HFFc6 (cell line): ENCODE results near the gene DCT. TPM values are rescaled to one million over a fixed set of nuclear protein-coding genes. Genes with fewer than 3 reads are reported as not detected.

Source experiments
- DNase-seq: peaks from one replicate; pipeline ENCODE4 v3.0.0-alpha.2; 2018
- H3K27ac Mint-ChIP-seq: 2 replicates; pipeline ENCODE4 v1.8.0; 2020; ENCODE audit warnings: mild to moderate bottlenecking, mixed read lengths
- H3K27me3 Mint-ChIP-seq: 2 replicates; pipeline ENCODE4 v1.8.0; 2021; ENCODE audit warnings: mild to moderate bottlenecking, moderate library complexity, mixed read lengths; ENCODE audit not compliant: insufficient read depth
- H3K36me3 Mint-ChIP-seq: 2 replicates; pipeline ENCODE4 v1.8.0; 2021; ENCODE audit warnings: low read depth, mixed read lengths
- H3K4me1 Mint-ChIP-seq: 2 replicates; pipeline ENCODE4 v1.8.0; 2020; ENCODE audit warnings: low read depth, mixed read lengths
- H3K4me3 Mint-ChIP-seq: 2 replicates; pipeline ENCODE4 v1.8.0; 2020; ENCODE audit warnings: mild to moderate bottlenecking, moderate library complexity, mixed read lengths
- H3K9me3 Mint-ChIP-seq: 2 replicates; pipeline ENCODE4 v1.8.0; 2020; ENCODE audit warnings: mild to moderate bottlenecking, mixed read lengths
- total RNA-seq, 6 experiments: library from RNA; stranded (reverse); fragmentation: NEBNext Ultra II Directional; extraction: Animal tissue kit (Norgen Biotek cat#: 25700); gene quantifications; 2 replicates in 1 of 6; 3 replicates in 5 of 6; pipeline ENCODE4 v1.2.3, GENCODE V29; 2021
- TF ChIP-seq, protein P1 (sequence below): fragments of 200-600 bp; sonication (generic); IDR thresholded peaks from 2 replicates; pipeline ENCODE4 v1.5.0; 2021; ENCODE audit warnings: antibody characterized with exemption, mild to moderate bottlenecking

Gene DCT
- total RNA-seq, 6 experiments from 2014 or later = not detected

DNA sequence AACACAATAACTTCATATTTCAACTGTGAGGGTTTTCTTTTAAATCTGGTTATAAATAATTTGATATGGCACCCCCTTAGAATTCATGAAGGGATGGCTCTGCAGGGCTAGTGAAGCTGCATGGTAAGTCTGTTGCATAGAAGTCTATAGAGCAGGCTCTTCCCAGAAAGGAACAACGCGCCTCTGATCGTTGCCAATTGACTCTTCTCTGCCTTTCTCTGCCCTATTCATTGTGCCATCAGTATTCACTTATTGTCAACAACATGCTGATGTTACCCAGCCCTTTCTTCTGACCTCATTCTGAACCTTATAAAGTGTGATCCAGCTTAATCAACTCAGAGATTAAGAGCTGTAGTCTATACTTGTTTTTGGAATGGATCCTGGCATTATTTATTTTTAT is 16.3 kb upstream of the DCT start:
- DNase-seq = no peak
- Mint-ChIP-seq H3K27me3 (no peaks in the 10 kb centered on the region; the same call in 1 of the 2 replicates), H3K27ac (no peak overlapping the region), H3K4me1 (no peaks in the 10 kb centered on the region), H3K9me3 (no peaks in the 10 kb centered on the region), H3K36me3 (no peaks in the 10 kb centered on the region), H3K4me3 (no peak overlapping the region)
- TF ChIP-seq, protein P1, sequence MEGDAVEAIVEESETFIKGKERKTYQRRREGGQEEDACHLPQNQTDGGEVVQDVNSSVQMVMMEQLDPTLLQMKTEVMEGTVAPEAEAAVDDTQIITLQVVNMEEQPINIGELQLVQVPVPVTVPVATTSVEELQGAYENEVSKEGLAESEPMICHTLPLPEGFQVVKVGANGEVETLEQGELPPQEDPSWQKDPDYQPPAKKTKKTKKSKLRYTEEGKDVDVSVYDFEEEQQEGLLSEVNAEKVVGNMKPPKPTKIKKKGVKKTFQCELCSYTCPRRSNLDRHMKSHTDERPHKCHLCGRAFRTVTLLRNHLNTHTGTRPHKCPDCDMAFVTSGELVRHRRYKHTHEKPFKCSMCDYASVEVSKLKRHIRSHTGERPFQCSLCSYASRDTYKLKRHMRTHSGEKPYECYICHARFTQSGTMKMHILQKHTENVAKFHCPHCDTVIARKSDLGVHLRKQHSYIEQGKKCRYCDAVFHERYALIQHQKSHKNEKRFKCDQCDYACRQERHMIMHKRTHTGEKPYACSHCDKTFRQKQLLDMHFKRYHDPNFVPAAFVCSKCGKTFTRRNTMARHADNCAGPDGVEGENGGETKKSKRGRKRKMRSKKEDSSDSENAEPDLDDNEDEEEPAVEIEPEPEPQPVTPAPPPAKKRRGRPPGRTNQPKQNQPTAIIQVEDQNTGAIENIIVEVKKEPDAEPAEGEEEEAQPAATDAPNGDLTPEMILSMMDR = no peak

DNA sequence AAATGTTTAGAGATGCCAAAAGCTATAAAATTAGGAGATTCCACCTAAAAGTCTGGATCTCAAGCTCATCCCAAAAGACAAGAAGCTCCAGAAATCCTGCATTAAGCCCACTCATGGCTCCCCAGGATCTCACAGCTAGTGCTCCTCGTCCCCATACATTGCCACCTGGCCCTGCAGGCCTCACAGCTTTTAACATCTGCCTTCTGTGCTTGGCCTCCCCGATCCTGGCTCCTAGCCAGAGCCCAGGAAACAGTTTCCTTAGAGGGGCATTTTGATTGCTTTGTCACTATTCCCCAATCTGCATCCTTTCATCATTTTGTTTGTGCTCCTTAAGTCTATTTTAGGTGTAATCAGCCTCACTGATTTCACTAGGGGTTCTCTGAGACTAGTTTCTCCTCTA is 14.5 kb upstream of the DCT start:
- no peaks in the 10 kb centered on the region; the same call in 1 of the 2 replicates for H3K27me3 Mint-ChIP-seq
- no peak overlapping the region for H3K27ac Mint-ChIP-seq
- DNase-seq = no peak
- H3K36me3 Mint-ChIP-seq = no peaks in the 10 kb centered on the region
- no peaks in the 10 kb centered on the region for H3K4me1 Mint-ChIP-seq
- no peak overlapping the region for H3K4me3 Mint-ChIP-seq
- TF ChIP-seq, protein P1 = no peak
- H3K9me3 Mint-ChIP-seq = no peaks in the 10 kb centered on the region

DNA sequence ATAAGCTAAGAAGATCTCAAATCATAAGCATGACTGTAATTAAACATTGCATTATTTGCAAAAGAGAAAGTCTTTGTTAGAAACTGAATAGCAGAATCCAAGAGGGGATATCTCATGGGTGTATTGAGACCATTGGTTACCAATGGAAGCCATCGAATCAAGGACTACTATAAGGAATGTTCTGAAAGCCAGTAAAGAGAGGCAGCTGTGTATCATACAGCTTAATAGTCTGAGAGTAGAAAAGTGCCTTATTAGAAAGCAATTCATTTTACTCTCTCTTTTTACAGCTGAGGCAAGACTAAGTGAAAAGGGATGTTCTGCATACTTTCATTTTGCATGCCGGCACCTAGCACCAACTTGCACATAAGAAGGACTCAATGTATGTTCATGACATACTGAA is 7.6 kb upstream of the DCT start:
- peaks cover 4% of the 10 kb centered on the region for H3K27me3 Mint-ChIP-seq
- no peak for DNase-seq
- no peak overlapping the region for H3K27ac Mint-ChIP-seq
- TF ChIP-seq, protein P1 = no peak
- H3K4me3 Mint-ChIP-seq = no peak overlapping the region
- H3K36me3 Mint-ChIP-seq = no peaks in the 10 kb centered on the region
- no peaks in the 10 kb centered on the region for H3K9me3 Mint-ChIP-seq
- peaks cover 4% of the 10 kb centered on the region for H3K4me1 Mint-ChIP-seq

DNA sequence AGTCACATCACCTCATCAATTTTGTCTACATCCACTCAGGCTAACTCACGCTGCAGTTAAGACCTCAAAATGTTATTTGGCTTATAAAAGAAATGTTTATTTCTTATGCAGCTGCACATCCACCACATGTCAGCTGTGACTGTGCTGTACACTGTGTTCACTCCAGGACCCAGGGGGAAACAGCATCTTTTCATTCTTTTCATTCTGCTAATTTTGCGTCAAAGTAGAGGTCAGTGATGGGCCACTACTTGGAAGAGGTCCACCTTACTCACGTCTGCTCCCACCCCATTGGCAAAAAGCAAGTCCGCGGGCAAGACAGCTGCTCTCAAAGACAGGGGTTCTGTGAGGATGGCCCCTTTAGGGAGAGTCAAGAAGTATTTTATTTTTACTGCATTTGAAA is 4.5 kb upstream of the DCT start:
- no peaks in the 10 kb centered on the region for H3K9me3 Mint-ChIP-seq
- DNase-seq = no peak

DNA sequence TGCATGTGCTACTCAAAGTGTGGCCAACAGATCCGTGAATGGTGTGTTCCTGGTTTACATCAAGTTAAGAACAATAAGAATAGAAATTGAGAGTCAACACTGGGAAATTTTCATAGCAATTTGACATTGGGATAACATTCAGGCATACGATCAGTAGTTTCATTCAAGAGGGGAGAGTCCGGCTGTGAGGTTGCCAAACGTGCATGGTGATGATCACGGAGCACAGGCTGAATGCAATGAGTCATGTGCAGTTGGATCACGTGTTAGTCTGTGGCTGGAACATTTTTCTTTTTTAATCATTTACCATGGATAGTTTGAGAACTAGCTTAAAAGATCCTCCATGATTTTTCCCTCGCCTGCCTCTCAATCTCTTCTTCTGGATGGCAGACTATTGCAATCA is 2.5 kb upstream of the DCT start:
- peaks cover 10% of the 10 kb centered on the region for H3K27me3 Mint-ChIP-seq
- 0 out of 2 replicates have a peak overlapping the region, but pooled peaks have one; percentile 15 for H3K4me3 Mint-ChIP-seq
- DNase-seq = peak; percentile 49
- no peaks in the 10 kb centered on the region for H3K9me3 Mint-ChIP-seq
- peaks cover 10% of the 10 kb centered on the region for H3K4me1 Mint-ChIP-seq
- no peak overlapping the region for H3K27ac Mint-ChIP-seq
- H3K36me3 Mint-ChIP-seq = no peaks in the 10 kb centered on the region
- TF ChIP-seq, protein P1 = no peak

More for the DNA sequence above, 4.5 kb upstream of the DCT start:
- TF ChIP-seq, protein P1 = no peak
- peaks cover 9% of the 10 kb centered on the region for H3K27me3 Mint-ChIP-seq
- no peak overlapping the region for H3K27ac Mint-ChIP-seq
- H3K36me3 Mint-ChIP-seq = no peaks in the 10 kb centered on the region
- peaks cover 10% of the 10 kb centered on the region for H3K4me1 Mint-ChIP-seq
- no peak overlapping the region for H3K4me3 Mint-ChIP-seq

DNA sequence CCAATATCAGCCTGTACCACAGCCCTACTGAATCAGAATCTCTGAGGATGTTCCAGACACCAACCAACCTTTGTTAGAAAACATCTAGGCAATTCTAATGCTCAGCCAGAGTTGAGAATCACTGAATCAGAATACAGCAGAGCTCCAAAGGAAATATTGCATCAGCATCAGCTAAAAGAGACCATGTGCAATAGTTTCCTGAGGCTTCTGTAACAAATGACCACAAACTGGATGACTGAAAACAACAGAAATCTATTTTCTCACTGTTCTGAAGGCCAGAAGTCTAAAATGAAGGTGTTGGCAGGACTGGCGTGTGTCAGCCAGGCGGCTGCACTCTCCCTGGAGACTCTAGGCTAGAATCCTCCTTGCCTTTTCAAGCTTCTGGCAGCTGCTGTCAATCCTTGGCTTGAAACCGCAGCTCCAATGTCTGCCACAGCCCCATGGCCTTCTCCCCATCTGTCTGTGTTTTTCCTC is 1.2 kb upstream of the DCT start:
- TF ChIP-seq, protein P1 = no peak
- peak; percentile 9 for DNase-seq
- Mint-ChIP-seq H3K27me3 (peaks cover 10% of the 10 kb centered on the region), H3K4me1 (peaks cover 10% of the 10 kb centered on the region), H3K4me3 (no peak overlapping the region), H3K9me3 (no peaks in the 10 kb centered on the region), H3K27ac (no peak overlapping the region), H3K36me3 (no peaks in the 10 kb centered on the region)
